GM18519 (cell line): ENCODE data around the gene STK10.

Experiments
- ATAC-seq: cut with Tn5 transposase; IDR thresholded peaks from one replicate; pipeline ENCODE4 v1.9.1; 2021; ENCODE audit warnings: mild to moderate bottlenecking, moderate library complexity; ENCODE audit not compliant: unreplicated experiment, low FRiP score

The STK10 gene

GRCh38 chr5:172111852-172112225 is 76.2 kb downstream of the STK10 start:
- no peak for ATAC-seq

- ATAC-seq, result peak; percentile 73
These were observed 76.8 kb downstream of the STK10 start for GRCh38 chr5:172110921-172111851.

- ATAC-seq, result no peak
These were observed 77.7 kb downstream of the STK10 start for GRCh38 chr5:172110260-172110815.

- no peak for ATAC-seq
These were observed 78.3 kb downstream of the STK10 start for GRCh38 chr5:172109749-172110148.

GRCh38 chr5:172107571-172107970 is 80.5 kb downstream of the STK10 start:
- ATAC-seq, result no peak

GRCh38 chr5:172106511-172107356 is 81.3 kb downstream of the STK10 start:
- no peak for ATAC-seq

- ATAC-seq, result no peak
These were observed 82.2 kb downstream of the STK10 start for GRCh38 chr5:172105811-172106210.

GRCh38 chr5:172104801-172105701 is 83.0 kb downstream of the STK10 start:
- no peak for ATAC-seq

- no peak for ATAC-seq
These were observed 84.0 kb downstream of the STK10 start for GRCh38 chr5:172104021-172104420.

- no peak for ATAC-seq
These were observed 85.0 kb downstream of the STK10 start for GRCh38 chr5:172102913-172103626.

- ATAC-seq, result no peak
These were observed 85.7 kb downstream of the STK10 start for GRCh38 chr5:172102218-172102870.

- ATAC-seq, result no peak
These were observed 86.3 kb downstream of the STK10 start for GRCh38 chr5:172101547-172102217.

- no peak for ATAC-seq
These were observed 89.1 kb downstream of the STK10 start for GRCh38 chr5:172098883-172099282.

GRCh38 chr5:172098046-172098445 is 90.0 kb downstream of the STK10 start:
- ATAC-seq, result no peak

GRCh38 chr5:172097356-172097755 is 90.7 kb downstream of the STK10 start:
- no peak for ATAC-seq

GRCh38 chr5:172096207-172096940 is 91.7 kb downstream of the STK10 start:
- ATAC-seq, result no peak

- no peak for ATAC-seq
These were observed 92.4 kb downstream of the STK10 start for GRCh38 chr5:172095368-172096206.
